ENCODE measurements around the gene FNBP1L. TPM values are rescaled to one million over a fixed set of nuclear protein-coding genes. Genes with fewer than 3 reads are reported as not detected.

Gene FNBP1L
- polyA plus RNA-seq, 1 of the 3 experiments (the other 2 are of a cell fraction), result 16.5 TPM

DNA sequence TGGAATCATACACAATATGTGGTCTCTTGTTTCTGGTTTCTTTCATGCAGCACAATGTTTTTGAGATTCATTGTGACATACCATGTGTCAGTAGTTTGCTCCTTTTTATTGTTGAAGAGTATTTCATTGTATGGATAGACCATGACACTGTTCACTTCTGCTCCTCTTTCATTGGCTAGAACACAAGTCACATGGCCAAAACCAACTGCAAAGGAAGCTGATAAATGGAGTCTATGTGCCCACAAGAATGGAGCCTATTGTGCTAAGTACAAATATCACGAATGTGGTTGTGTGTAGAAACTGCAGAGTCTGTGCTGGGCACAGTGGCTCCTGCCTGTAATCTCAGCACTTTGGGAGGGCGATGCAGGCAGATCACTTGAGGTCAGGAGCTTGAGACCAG is 28.6 kb upstream of the FNBP1L start:
- no peak overlapping the region for H3K27ac ChIP-seq (ENCODE audit: low read depth in 2 of 2, low read length in 1 of 2)
- no peak overlapping the region for H3K9ac ChIP-seq
- no peaks in the 10 kb centered on the region for H3F3A ChIP-seq (replicated peaks; ENCODE audit: insufficient read depth)
- ChIA-PET CTCF (interaction anchor here (0.6 kb wide), 1 partner anchor 530 kb away, joined by 3 read pairs; no protein-coding TSS in a partner anchor), POLR2A (no interaction called here)
- no peak overlapping the region for H3K4me3 ChIP-seq (ENCODE audit: low read depth in 2 of 2, low read length in 1 of 2)
- H3K27me3 ChIP-seq (ENCODE audit: insufficient read depth), result no peaks in the 10 kb centered on the region
- no peaks in the 10 kb centered on the region for H4K20me1 ChIP-seq (ENCODE audit: insufficient read depth)
- H3K9me3 ChIP-seq, result no peaks in the 10 kb centered on the region
- H3K9me2 ChIP-seq, result no peaks in the 10 kb centered on the region
- H3K36me3 ChIP-seq (replicated peaks in 1 of 2; ENCODE audit: control insufficient read depth in 1 of 2, insufficient read depth in 2 of 2, low read length in 1 of 2), result no peaks in the 10 kb centered on the region
- DNase-seq, result no peak
- H3K4me2 ChIP-seq, result no peak overlapping the region
- TF ChIP-seq, protein P1, sequence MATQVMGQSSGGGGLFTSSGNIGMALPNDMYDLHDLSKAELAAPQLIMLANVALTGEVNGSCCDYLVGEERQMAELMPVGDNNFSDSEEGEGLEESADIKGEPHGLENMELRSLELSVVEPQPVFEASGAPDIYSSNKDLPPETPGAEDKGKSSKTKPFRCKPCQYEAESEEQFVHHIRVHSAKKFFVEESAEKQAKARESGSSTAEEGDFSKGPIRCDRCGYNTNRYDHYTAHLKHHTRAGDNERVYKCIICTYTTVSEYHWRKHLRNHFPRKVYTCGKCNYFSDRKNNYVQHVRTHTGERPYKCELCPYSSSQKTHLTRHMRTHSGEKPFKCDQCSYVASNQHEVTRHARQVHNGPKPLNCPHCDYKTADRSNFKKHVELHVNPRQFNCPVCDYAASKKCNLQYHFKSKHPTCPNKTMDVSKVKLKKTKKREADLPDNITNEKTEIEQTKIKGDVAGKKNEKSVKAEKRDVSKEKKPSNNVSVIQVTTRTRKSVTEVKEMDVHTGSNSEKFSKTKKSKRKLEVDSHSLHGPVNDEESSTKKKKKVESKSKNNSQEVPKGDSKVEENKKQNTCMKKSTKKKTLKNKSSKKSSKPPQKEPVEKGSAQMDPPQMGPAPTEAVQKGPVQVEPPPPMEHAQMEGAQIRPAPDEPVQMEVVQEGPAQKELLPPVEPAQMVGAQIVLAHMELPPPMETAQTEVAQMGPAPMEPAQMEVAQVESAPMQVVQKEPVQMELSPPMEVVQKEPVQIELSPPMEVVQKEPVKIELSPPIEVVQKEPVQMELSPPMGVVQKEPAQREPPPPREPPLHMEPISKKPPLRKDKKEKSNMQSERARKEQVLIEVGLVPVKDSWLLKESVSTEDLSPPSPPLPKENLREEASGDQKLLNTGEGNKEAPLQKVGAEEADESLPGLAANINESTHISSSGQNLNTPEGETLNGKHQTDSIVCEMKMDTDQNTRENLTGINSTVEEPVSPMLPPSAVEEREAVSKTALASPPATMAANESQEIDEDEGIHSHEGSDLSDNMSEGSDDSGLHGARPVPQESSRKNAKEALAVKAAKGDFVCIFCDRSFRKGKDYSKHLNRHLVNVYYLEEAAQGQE (IDR thresholded peaks at IDR 0.05; ENCODE audit: low read depth, low read length), result no peak
- TF ChIP-seq RFX5 (IDR thresholded peaks at IDR 0.05; ENCODE audit: low read length) (no peak), EP300 (IDR thresholded peaks at IDR 0.05; ENCODE audit: borderline replicate concordance in 1 of 2, low read depth in 1 of 2, low read length in 1 of 2) (no peak), MEF2A (IDR thresholded peaks at IDR 0.05; ENCODE audit: borderline replicate concordance, low read depth) (no peak), RCOR1 (IDR thresholded peaks at IDR 0.05; ENCODE audit: low read length) (no peak), CHD2 (IDR thresholded peaks at IDR 0.05; ENCODE audit: low read length, partially characterized antibody) (no peak), SIN3A (IDR thresholded peaks at IDR 0.05; ENCODE audit: borderline replicate concordance, low read depth, low read length) (no peak), MXI1 (IDR thresholded peaks at IDR 0.05; ENCODE audit: low read depth, low read length) (no peak), YY1 (IDR thresholded peaks at IDR 0.05; ENCODE audit: low read depth) (no peak), FOXJ3 (CRISPR knock-in tag; IDR thresholded peaks at IDR 0.05) (no peak), ELF1 (IDR thresholded peaks at IDR 0.05) (no peak), FOSL2 (IDR thresholded peaks at IDR 0.05; ENCODE audit: borderline replicate concordance, low read depth) (no peak), GABPA (IDR thresholded peaks at IDR 0.05; ENCODE audit: low read depth) (no peak)
- TF ChIP-seq, protein P2, sequence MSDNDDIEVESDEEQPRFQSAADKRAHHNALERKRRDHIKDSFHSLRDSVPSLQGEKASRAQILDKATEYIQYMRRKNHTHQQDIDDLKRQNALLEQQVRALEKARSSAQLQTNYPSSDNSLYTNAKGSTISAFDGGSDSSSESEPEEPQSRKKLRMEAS (IDR thresholded peaks at IDR 0.05; ENCODE audit: low read depth), result no peak
- TF ChIP-seq, protein P3, sequence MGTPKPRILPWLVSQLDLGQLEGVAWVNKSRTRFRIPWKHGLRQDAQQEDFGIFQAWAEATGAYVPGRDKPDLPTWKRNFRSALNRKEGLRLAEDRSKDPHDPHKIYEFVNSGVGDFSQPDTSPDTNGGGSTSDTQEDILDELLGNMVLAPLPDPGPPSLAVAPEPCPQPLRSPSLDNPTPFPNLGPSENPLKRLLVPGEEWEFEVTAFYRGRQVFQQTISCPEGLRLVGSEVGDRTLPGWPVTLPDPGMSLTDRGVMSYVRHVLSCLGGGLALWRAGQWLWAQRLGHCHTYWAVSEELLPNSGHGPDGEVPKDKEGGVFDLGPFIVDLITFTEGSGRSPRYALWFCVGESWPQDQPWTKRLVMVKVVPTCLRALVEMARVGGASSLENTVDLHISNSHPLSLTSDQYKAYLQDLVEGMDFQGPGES (IDR thresholded peaks at IDR 0.05; ENCODE audit: low read depth, low read length), result no peak
- TF ChIP-seq, protein P4, sequence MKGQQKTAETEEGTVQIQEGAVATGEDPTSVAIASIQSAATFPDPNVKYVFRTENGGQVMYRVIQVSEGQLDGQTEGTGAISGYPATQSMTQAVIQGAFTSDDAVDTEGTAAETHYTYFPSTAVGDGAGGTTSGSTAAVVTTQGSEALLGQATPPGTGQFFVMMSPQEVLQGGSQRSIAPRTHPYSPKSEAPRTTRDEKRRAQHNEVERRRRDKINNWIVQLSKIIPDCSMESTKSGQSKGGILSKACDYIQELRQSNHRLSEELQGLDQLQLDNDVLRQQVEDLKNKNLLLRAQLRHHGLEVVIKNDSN (IDR thresholded peaks at IDR 0.05; ENCODE audit: borderline replicate concordance, low read depth), result no peak
- TF ChIP-seq, protein P5, sequence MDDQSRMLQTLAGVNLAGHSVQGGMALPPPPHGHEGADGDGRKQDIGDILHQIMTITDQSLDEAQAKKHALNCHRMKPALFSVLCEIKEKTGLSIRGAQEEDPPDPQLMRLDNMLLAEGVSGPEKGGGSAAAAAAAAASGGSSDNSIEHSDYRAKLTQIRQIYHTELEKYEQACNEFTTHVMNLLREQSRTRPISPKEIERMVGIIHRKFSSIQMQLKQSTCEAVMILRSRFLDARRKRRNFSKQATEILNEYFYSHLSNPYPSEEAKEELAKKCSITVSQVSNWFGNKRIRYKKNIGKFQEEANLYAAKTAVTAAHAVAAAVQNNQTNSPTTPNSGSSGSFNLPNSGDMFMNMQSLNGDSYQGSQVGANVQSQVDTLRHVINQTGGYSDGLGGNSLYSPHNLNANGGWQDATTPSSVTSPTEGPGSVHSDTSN (IDR thresholded peaks at IDR 0.05), result no peak
- TF ChIP-seq, protein P6, sequence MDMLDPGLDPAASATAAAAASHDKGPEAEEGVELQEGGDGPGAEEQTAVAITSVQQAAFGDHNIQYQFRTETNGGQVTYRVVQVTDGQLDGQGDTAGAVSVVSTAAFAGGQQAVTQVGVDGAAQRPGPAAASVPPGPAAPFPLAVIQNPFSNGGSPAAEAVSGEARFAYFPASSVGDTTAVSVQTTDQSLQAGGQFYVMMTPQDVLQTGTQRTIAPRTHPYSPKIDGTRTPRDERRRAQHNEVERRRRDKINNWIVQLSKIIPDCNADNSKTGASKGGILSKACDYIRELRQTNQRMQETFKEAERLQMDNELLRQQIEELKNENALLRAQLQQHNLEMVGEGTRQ (IDR thresholded peaks at IDR 0.05; ENCODE audit: borderline replicate concordance, low read depth, low read length), result no peak
- H3K4me1 ChIP-seq (ENCODE audit: control insufficient read depth in 1 of 2, insufficient read depth in 2 of 2, low read depth in 1 of 2, low read length in 1 of 2), result no peaks in the 10 kb centered on the region
- H2AFZ ChIP-seq (ENCODE audit: low read depth), result no peak overlapping the region
- WGBS (ENCODE audit: low lambda C conversion rate), result 88% methylated on average over 2 of the region's 2 CpGs
- H3K79me2 ChIP-seq (ENCODE audit: insufficient read depth), result no peaks in the 10 kb centered on the region

Data from SK-N-SH (cell line).